NCI-H1436 (cell line): ENCODE results near the gene SLC2A9.
"Not testable (repeated sequence)": the region's sequence is repeated elsewhere in the genome, so short reads cannot be mapped to it uniquely, and the experiment has no call there.

Experiments used
- DNase-seq: peaks from one replicate; lab custom pipeline; 2025; lab: John Stamatoyannopoulos, UW

The SLC2A9 gene

GRCh38 chr4:9820343-9820742 is 201.0 kb downstream of the SLC2A9 start:
- DNase-seq, result no peak

DNA sequence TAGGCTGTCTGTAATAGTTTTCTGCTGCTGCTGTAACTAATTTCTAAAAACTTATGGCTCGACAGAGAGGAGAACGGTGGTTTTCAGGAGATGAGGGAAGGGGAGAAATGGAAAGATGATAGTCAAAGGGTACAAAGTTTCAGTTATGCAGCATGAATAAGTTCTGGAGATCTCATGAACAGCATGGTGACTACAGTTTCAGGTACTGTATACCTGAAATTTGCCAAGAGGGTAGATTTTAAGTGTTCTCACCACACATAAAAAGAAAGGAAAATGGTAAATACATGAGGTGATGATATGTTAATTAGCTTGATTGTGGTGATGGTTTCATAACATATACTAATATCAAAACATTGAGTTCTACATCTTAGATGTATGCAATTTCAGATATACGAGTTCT is 205.0 kb downstream of the SLC2A9 start:
- no peak for DNase-seq

GRCh38 chr4:9812501-9813340 is 208.6 kb downstream of the SLC2A9 start:
- no peak for DNase-seq

- no peak for DNase-seq
Measured at GRCh38 chr4:9811806-9812205, 209.5 kb downstream of the SLC2A9 start.

DNA sequence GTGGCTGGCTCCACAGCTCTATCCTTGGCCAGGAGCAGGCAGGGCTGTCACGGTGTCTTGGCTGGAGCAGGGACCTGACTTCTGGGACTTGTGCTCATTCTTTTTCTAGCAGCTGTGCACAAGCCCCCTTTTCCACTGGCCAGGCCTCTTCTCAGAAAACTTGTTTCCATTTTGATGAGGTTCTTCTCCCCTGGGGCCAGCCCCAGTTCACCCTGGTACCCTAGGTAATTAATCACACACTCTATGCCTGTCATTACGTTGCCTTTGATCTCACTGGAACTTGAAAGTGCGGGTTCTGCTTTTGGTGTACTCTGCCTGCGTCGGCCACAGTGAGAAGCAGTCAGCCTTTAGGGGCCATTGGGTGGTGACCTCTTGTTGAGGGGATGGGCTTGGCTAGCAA is 213.2 kb downstream of the SLC2A9 start:
- DNase-seq, result no peak

DNA sequence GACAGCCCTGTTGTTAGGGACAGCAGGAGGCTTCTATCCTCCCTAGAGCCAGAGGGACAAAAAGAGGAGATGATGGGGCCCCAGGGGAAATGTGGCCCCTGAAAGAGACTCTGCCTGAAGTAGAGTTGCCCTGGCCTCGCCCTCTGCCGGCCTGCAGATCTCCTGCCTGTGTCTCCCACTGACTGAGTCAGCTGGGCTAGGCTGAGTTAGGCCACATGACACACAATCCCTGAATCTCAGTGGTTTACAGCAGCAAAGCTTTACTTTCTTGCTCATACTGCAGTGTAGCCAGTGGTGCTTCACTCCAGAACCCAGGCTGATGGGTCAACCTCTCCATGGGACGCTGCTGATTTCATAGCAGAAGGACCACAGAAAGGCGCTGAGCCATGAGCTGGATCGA is 216.4 kb downstream of the SLC2A9 start:
- no peak for DNase-seq

DNA sequence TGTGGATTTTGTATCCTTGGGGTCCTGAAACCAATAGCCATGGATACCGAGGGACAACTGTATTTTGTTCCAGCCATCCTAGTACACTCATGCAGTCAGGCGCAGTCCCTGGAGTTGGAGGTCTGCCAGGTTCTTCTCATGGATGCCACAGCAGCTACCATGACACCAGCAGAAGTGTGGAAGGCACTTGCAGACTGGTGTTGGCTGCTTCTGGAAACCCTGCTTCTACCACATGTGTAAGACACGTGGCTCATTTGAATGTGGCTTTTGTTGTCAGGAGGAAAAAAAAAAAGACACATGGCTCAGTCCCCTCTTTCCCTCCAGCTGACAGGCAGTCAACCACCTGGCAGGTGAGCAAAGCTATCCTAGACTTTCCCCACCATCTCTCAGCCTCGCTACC is 220.4 kb downstream of the SLC2A9 start:
- DNase-seq, result no peak

- DNase-seq, result not testable (repeated sequence)
Measured at GRCh38 chr4:9796641-9797040, 224.7 kb downstream of the SLC2A9 start.

- no peak for DNase-seq
Measured at GRCh38 chr4:9792381-9792780, 228.9 kb downstream of the SLC2A9 start.

GRCh38 chr4:9785891-9786290 is 235.4 kb downstream of the SLC2A9 start:
- not testable (repeated sequence) for DNase-seq

DNA sequence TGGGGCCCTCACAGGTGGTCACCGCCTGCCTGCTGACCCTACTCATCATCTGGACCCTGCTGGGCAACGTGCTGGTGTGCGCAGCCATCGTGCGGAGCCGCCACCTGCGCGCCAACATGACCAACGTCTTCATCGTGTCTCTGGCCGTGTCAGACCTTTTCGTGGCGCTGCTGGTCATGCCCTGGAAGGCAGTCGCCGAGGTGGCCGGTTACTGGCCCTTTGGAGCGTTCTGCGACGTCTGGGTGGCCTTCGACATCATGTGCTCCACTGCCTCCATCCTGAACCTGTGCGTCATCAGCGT is 239.2 kb downstream of the SLC2A9 start:
- no peak for DNase-seq

- no peak for DNase-seq
Measured at GRCh38 chr4:9781343-9782135, 239.8 kb downstream of the SLC2A9 start, which contains the start of gene DRD5. TSS of gene DRD5 (plus strand) at chr4:9781634. CDS start at chr4:9782030, 396 bp downstream.
